HL-60 (cell line): ENCODE measurements around the gene HERC4.

Experiments
- DNase-seq, 2 experiments: peaks; one replicate each; pipeline ENCODE4 v3.0.0-alpha.2; 2010 to 2020; ENCODE audit warnings: low read depth in 1 of 2, low spot score in 1 of 2
- H3K27ac ChIP-seq: fragments of 250-450 bp; sonication (Bioruptor Pico); replicated peaks from 2 replicates; pipeline ENCODE4 v1.5.1; 2020; ENCODE audit warnings: mild to moderate bottlenecking, moderate library complexity
- H3K27me3 ChIP-seq: fragments of 250-450 bp; sonication (Bioruptor Pico); 2 replicates; pipeline ENCODE4 v1.5.1; 2021; ENCODE audit warnings: mild to moderate bottlenecking, moderate library complexity; ENCODE audit not compliant: insufficient read depth, poor library complexity, severe bottlenecking
- H3K4me3 ChIP-seq: replicated peaks from 2 replicates; pipeline ENCODE4 v1.5.1; 2011; ENCODE audit warnings: mild to moderate bottlenecking, control low read depth, low read length; ENCODE audit not compliant: insufficient read depth
- GABPA ChIP-seq: IDR thresholded peaks from 2 replicates; pipeline ENCODE4 v1.6.1; 2012; ENCODE audit warnings: low read depth
- POLR2AphosphoS5 ChIP-seq: IDR thresholded peaks from 2 replicates; pipeline ENCODE4 v1.6.1; 2012; ENCODE audit warnings: low read depth
- SPI1 ChIP-seq: IDR thresholded peaks from 2 replicates; pipeline ENCODE4 v1.6.1; 2012; ENCODE audit warnings: low read depth, mild to moderate bottlenecking, borderline replicate concordance
- TF ChIP-seq, protein P1 (sequence below): IDR thresholded peaks from one replicate; pipeline ENCODE4 v1.5.1; 2011; ENCODE audit warnings: low read length, control low read depth, inconsistent platforms; ENCODE audit not compliant: insufficient read depth
- TF ChIP-seq, protein P2 (sequence below): IDR thresholded peaks from 2 replicates; pipeline ENCODE4 v1.6.1; 2012; ENCODE audit warnings: low read depth; ENCODE audit not compliant: insufficient replicate concordance

Gene HERC4

DNA sequence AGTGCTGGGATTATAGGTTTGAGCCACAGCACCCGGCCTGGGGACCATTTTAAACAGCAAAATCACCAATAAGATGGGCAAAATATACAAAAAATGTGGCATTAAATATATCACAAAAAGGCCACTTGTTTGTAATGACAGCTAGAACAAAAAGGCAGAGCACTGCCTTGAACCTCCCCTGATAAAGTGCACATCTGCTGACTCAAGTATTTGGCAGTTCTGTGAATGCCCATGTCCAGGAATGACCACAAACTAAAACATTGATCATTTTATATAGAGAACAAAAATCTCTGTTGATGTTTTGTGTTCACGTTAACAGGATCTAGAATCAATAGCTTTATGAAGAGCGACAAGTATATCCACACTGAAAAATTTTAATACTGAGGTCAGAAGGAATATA lies 21.5 kb downstream of the HERC4 start:
- H3K27me3 ChIP-seq: no peaks in the 10 kb centered on the region
- TF ChIP-seq, protein P1, sequence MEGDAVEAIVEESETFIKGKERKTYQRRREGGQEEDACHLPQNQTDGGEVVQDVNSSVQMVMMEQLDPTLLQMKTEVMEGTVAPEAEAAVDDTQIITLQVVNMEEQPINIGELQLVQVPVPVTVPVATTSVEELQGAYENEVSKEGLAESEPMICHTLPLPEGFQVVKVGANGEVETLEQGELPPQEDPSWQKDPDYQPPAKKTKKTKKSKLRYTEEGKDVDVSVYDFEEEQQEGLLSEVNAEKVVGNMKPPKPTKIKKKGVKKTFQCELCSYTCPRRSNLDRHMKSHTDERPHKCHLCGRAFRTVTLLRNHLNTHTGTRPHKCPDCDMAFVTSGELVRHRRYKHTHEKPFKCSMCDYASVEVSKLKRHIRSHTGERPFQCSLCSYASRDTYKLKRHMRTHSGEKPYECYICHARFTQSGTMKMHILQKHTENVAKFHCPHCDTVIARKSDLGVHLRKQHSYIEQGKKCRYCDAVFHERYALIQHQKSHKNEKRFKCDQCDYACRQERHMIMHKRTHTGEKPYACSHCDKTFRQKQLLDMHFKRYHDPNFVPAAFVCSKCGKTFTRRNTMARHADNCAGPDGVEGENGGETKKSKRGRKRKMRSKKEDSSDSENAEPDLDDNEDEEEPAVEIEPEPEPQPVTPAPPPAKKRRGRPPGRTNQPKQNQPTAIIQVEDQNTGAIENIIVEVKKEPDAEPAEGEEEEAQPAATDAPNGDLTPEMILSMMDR: no peak
- TF ChIP-seq SPI1: no peak
- TF ChIP-seq POLR2AphosphoS5: no peak
- TF ChIP-seq, protein P2, sequence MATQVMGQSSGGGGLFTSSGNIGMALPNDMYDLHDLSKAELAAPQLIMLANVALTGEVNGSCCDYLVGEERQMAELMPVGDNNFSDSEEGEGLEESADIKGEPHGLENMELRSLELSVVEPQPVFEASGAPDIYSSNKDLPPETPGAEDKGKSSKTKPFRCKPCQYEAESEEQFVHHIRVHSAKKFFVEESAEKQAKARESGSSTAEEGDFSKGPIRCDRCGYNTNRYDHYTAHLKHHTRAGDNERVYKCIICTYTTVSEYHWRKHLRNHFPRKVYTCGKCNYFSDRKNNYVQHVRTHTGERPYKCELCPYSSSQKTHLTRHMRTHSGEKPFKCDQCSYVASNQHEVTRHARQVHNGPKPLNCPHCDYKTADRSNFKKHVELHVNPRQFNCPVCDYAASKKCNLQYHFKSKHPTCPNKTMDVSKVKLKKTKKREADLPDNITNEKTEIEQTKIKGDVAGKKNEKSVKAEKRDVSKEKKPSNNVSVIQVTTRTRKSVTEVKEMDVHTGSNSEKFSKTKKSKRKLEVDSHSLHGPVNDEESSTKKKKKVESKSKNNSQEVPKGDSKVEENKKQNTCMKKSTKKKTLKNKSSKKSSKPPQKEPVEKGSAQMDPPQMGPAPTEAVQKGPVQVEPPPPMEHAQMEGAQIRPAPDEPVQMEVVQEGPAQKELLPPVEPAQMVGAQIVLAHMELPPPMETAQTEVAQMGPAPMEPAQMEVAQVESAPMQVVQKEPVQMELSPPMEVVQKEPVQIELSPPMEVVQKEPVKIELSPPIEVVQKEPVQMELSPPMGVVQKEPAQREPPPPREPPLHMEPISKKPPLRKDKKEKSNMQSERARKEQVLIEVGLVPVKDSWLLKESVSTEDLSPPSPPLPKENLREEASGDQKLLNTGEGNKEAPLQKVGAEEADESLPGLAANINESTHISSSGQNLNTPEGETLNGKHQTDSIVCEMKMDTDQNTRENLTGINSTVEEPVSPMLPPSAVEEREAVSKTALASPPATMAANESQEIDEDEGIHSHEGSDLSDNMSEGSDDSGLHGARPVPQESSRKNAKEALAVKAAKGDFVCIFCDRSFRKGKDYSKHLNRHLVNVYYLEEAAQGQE: no peak
- TF ChIP-seq GABPA: no peak
- no peak for DNase-seq
- H3K4me3 ChIP-seq: no peak overlapping the region
- H3K27ac ChIP-seq: no peak overlapping the region

DNA sequence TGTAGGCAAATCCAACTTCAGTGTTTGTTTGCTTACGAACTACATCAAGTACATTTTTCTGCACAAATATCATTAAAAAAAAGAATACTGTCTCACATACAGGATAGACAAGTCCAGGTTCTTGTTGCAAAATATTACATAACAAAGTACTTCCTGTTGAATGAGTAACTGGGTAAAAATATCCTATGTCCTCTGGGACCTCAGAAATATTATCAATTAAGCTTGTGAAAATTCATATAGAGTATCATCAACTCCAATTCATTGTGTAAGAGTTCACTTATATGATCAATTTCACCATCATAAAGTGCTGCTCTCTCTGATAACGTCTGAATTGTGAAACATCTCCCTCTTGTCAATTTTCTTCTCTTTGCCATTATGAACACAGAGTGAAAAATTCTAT lies 22.6 kb downstream of the HERC4 start:
- Histone ChIP-seq H3K27ac (peak overlapping the region; percentile 11; the same call in 1 of the 2 replicates), H3K4me3 (no peak overlapping the region), H3K27me3 (no peaks in the 10 kb centered on the region)
- DNase-seq: peak in 1 of 2 experiments; percentile 67
- TF ChIP-seq, protein P1: no peak
- TF ChIP-seq, protein P2: no peak
- TF ChIP-seq SPI1 (no peak), GABPA (no peak), POLR2AphosphoS5 (no peak)

DNA sequence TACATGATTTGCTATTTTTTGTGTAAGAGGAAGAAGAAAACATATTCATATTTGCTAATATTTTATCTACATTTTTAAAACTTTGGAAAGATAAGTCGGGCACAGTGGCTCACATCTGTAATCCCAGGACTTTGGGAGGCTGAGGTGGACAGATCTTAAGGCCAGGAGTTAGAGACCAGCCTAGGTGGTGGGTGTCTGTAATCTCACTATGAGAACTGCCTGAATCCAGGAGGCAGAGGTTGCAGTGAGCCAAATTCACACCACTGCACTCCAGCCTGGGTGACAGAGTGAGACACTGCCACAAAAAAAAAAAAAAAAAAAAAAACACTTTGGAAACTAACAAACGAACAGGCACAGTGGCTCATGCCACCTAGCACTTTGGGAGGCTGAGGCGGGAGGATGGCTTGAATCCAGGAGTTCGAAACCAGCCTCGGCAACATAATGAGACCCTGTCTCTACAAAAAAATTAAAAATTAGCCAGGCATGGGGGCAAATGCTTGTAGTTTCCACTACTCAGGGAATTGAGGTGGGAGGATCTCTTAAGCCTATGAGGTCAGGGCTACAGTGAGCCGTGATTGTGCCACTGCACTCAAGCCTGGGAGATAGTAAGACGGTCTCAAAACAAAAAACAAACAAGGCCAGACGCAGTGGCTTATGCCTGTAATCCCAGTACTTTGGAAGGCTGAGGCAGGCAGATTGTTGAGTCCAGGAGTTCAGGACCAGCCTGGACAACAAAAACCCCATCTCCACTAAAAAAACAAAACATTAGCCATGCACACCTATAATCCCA lies 25.6 kb downstream of the HERC4 start:
- H3K27ac ChIP-seq: no peak overlapping the region
- DNase-seq: no peak
- H3K27me3 ChIP-seq: no peaks in the 10 kb centered on the region
- TF ChIP-seq, protein P1: no peak
- no peak for TF ChIP-seq SPI1
- TF ChIP-seq GABPA: no peak
- TF ChIP-seq, protein P2: no peak
- no peak for TF ChIP-seq POLR2AphosphoS5
- no peak overlapping the region for H3K4me3 ChIP-seq
